Hematopoietic multipotent progenitor cell treated with erythropoietin and hydrocortisone succinate and interleukin-3 and kit ligand, for 17 days (in vitro differentiated cells): ENCODE measurements around the gene RBBP8NL.

Experiments
- DNase-seq: peaks from one replicate; pipeline ENCODE4 v3.0.0-alpha.2; 2015; ENCODE audit warnings: low spot score

RBBP8NL gene

GRCh38 chr20:62408055-62408454, 19.3 kb downstream of the RBBP8NL start:
- DNase-seq, result no peak

GRCh38 chr20:62407221-62407992, 19.9 kb downstream of the RBBP8NL start, which contains the start of gene CABLES2:
Gene CABLES2 (minus strand): TSS chr20:62407285. CDS start chr20:62407276, 9 bp downstream.
- DNase-seq, result peak; percentile 92

DNA sequence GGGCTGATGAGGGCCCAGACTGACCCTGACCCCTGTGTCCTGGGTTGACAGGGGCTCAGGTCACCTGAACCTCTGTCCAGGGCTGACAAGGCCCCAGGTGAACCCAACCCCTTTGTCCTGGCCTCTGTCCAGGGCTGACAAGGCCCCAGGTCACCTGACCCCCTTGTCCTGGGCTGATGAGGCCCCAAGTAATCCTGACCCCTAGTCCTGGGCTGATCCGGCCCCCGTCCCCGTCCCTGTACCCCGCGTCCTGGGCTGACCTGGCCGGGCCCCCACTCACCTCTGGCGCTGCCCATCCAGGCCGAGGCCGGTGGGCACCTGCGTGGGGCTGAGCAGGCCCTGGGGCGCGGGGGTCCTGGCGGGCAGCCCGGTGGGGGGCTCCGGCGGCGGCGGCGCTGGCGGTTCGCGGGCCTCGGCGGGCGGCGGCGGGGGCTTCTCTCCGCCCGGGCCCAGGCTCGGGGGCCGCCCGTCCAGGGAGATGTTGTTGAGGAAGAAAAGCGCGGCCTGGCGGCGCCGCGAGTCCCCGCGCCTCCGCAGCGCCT, 20.6 kb downstream of the RBBP8NL start:
- DNase-seq, result peak; percentile 10

GRCh38 chr20:62405981-62406513, 21.3 kb downstream of the RBBP8NL start:
- no peak for DNase-seq

DNA sequence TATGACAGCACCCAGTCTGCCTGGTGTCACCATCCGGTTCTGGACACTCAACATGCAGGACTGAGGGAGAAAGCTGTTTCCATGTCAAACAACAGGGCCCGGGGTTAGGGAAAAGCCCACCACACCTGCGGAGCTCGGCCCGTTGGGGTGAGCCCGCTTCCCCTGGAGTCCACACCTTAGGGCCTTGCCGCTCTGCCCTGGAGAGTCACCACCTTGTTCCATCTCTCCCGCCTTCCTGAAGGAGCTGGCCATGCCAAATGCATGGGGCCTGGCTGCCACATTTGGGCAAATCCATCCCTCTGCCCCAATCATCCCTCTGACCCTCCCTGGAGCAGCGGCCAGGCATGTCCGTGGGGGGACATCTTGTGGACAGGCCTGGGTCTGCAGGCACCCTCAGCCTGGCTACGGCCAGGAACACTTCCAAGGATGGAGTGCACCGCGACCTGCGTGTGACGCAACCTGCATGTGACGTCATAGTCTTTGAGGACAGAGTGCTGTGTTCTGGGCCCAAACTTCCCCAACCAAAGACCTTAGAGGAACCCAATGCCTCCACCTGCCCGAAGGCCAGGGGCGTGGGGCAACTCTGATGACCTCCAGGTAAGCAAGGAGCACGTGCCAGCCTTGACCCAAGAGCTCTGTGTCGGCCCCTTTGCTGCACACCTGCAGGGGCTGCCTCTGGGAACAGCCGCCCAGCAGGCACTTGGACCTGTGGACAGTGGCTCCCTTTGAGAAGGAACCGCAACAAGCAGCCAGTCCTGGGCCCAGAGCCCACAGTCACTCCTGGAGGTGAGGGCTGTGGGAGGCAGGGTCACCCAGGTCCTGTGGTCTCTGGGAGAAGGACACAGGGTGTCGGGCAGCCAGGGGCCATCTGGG, 22.0 kb downstream of the RBBP8NL start:
- no peak for DNase-seq

DNA sequence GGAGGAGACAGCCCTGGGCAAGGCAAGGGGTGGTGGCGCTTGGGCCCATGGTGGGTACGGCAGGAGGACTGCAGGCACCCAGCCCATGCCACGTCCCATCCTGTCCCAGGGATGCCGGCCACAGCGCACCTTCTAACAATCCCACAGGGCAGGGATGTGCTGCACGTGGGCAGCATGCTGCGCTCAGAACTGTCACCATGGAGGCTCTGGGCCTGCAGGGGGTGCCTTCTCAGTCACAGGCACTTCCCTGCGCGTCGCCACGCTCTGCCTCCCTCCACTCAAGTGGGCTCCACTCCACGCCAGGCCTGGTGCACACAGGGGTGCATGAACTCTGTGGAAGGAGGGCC, 22.6 kb downstream of the RBBP8NL start:
- DNase-seq, result no peak

DNA sequence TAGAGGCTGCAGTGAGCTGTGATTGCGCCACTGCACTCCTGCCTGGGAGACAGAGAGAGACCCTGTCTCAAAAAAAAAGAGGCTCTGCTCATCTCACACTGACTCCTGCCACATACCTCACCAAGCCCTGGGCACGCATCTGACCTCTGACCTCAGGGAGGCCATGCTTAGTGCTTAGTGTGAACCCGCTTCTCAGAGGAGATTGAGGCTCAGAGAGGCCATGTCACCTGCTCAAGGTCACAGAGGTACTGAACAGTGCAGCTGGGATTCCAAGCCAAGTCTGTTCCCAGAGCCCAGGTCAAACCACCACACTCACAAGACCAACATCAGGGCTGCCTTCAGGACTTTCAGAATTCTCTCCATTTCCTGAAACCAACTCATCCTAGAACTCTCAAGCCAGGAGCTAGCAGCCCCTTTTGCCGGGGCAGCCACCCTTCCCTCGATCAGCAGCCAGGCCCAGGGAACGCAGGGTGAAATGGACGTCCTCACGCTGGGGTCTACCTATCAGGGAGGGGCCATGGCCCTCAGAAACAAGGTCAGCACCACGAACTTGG, 23.1 kb downstream of the RBBP8NL start:
- DNase-seq, result no peak

- no peak for DNase-seq
Measured at GRCh38 chr20:62403331-62403730, 24.0 kb downstream of the RBBP8NL start.

DNA sequence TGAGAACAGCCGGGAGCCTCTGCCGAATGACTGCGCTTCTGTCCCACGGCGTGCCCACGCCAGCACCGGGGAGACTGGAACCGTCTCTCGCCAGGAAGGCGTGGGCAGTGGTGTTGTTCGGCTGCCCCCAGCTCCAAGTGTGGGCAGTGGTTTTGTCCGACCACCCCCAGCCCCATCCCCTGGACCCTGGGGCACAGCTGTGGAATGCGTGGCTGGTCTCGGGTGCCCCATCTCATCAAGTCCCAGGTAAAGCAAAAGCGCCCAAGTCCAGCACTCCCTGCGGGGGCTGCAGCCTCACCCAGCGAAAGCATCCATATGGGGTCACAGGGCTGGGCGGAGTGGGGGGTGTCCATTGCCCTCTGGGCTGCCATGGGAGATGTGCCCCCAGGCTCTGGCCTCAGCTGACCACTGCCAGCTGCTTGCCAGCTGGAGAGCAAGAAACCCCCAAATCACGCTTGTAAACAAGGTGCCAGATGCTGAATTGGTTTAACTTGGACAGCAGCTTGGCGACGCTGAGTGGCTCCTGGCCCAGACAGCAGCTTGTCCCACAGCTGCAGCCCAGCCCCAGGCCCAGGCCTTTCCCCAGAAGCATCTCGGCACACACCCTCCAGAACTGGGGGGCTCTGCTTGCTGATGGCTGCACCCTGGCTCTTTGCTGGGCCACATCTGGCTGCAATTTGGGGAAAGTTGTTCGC, 24.7 kb downstream of the RBBP8NL start:
- no peak for DNase-seq

- DNase-seq, result no peak
Measured at GRCh38 chr20:62401331-62401779, 26.0 kb downstream of the RBBP8NL start.

DNA sequence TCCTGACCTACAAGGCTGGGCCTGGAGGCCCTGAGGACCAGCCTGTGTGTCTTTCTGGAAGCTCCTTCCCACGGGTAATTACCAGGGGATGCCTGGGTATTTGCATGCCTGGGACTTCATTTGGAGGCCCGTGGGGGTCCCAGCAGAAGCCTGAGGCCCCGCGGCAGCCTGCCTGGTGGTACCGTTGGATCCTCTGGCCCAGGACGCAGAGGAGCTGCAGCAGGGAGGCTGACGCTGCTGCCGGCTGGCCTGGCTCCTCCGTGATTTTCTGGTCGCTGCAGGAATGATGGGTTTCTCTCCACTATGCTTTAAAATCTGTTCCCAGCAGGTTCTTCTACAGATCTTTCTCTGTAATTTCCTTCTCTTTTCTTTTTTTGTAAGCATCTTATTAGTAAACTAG, 26.8 kb downstream of the RBBP8NL start:
- no peak for DNase-seq

DNA sequence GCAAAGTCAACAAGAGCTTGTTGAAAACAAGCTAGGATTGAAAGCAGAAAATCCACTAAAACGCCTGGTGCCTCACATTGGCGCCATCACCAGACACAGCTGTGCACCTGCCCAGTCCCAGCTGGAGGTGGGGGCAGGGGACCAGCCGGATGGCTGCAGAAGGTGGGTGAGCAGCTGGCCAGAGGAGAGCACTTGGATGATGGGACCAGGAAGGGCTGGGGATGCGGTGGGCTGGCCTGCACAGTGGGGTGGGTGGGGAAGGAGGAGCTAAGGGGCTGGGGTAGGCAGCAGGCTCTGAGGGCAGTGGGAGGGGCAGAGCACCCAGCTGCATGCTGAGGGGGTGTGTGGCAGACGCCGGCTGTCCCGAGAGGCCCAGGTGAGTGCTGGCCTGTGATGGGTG, 27.3 kb downstream of the RBBP8NL start:
- DNase-seq, result no peak

GRCh38 chr20:62398120-62398821, 29.1 kb downstream of the RBBP8NL start:
- DNase-seq, result no peak

GRCh38 chr20:62396367-62397239, 30.7 kb downstream of the RBBP8NL start:
- DNase-seq, result no peak

DNA sequence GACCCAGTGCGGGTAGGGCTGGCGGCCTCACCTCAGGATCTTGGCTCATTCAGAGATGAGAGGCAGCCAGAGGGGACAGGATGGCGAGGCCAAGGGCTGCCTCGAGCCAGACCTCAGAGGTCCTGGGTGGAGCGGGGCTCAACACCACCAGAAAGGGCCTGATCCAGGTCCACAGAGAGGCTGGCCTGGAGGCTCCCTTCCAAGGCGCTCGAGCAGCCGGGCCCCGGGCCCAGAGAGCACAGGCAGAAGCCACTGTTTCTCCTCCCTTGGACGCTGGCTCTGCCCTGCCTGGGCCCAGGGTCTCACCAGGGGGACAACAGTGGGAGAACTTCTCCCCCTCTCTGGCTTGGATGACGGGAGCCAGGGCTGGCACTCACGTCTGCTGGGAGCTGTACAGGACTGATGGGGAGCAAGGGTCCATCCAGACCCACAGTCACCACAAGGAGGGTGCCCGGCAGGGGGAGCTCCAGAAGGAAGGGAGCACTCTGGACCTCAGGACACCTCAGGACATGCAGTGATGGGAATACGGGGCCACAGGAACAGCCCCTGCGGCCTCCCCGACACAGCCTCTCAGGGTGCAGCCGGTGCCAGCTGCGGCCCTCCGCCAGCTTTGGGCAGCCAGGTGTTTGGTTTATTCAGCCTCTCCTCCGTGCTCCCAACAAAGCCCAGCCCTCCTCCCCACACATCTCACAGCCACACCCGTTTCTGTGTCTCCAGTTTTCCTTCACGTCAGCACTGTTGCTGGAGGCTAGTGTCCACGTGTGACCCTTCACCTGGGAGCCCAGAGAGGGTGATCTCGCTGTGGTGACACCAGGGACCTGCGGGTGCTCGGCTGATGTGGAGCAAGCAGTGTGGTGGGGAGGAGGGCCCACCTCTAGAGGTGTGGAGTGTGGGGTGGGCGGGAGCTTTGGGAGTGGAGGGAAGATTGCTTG, 31.8 kb downstream of the RBBP8NL start:
- no peak for DNase-seq

DNA sequence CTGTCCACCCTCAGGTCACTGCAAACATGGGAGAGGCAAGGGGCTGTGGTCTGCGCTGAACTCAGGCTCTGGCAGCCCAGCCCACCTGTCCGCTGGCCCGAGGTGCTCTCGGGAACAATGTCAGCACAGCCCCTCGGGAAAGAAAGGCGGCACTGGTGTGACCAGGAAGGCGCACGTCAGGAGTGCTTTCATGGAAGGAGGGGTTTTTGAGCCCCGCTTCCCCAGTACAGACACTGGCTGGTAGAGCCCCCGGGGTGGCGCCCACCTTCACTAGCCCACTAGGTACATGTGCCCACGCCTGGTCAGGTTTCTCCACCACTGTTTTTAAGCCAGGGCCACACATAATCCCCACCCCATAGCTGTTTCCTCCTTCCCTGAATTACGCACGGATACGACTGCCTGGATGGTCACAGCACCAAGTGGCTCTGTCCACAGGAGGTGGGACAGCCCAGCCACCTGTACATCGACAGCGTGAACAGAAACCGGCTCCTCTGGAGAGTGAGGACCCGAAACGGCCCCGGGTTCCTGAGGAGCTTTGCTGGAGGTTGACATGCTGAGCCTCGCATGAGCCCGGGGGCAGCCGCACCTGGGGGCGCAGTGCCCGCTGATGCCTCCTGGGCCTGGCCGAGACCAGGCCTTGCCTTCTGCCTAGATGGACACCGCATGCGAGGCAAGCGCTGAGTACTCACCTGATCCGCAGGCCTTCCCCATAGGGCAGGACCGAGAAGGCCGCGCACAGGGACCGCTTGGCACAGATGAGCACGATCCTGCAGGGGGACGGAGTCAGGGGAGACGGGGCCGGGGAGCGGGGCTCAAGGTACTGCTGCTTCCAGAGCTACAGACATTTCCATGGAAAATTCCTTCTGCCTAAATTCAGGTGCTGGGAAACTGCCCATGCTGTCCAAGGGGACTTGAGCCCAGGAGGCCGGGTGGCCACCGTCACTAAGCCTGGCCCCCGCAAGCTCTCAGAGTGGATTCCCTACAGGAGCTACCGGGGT, 32.8 kb downstream of the RBBP8NL start:
- no peak for DNase-seq

DNA sequence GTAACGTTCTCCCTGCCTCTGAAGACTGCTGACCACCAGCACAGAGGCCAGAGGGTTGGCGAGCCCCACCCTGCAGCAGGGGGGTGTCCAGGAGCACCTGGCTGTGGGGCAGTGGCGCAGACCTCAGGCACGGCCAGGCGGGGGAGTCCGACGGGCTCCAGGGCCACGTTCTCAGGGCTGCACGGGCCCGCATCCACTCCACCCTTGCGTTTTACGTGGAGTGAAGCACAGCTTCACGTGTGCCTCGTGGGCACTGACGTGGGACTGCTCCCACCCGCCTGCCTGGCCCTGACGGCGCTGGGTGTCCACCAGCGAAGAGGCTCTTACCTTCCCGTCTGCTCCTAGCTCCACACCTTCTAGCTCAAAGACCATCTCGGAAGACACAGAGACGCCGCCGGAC, 33.5 kb downstream of the RBBP8NL start:
- DNase-seq, result no peak

DNA sequence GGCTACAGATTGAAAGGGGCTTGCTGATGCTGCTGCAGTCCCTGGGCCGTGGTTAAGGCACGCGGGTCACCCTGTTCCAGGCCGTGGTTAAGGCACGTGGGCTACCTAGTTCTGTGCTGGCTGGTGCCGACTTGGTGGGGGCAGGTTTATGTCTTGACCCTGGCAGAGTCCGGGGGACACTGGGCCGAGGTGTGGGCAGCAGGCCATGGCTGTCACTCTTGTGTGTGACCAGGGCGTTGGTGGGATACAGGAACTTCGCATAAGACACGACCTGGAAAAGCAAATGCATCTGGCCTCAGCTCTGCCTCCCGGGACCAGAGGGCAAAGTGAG, 34.0 kb downstream of the RBBP8NL start:
- no peak for DNase-seq
